CD4-positive, alpha-beta T cell treated with Interleukin-4 for 1 hour (primary cell): ENCODE results near the gene BOD1L1.
A peak's percentile ranks its signal among the peaks of the same experiment; 100 is the strongest.

ENCODE experiments used
- DNase-seq, 2 donors: peaks; one replicate each; pipeline ENCODE4 v3.0.0-alpha.2; 2020 to 2022

Gene BOD1L1

DNA sequence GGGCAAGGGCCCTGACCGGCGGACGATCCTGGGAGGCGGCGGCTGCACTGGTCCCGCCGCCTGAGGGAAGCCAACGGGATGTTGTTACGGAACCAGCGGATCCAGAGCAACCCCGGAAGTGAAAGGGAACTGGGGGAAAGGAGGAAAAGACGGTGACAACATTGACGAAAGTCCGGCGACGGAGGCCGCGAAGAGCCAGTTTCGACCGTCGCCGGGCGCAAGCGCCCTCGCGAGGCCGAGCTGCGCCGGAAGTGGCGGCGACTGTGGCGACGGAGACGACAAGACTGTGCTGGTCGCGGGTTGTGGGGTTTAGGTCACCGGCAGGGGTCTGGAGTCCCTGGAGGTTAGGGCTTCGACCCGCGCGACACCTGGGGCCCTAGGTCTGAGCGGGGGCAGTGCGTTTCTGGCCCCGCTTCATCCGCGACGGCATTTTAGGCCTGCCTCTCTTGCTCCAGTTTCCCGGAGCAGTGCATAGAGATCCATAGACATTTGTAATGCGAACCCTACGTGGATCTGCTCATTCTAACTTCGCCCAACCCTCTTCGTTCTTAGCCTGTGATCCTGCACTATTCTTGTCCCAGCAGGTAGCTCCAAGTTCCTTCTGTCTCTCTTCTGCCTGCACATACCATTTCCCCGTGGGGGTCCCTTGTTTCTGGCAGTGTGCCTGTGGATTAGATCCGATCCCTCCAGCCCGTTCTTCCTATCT, at the start of gene BOD1L1:
Gene BOD1L1, minus strand, starts transcription at position 120 of the 706 bp plus-strand sequence. CDS start 138 bp downstream, outside the sequence.
- peak; percentile 85 for DNase-seq

DNA sequence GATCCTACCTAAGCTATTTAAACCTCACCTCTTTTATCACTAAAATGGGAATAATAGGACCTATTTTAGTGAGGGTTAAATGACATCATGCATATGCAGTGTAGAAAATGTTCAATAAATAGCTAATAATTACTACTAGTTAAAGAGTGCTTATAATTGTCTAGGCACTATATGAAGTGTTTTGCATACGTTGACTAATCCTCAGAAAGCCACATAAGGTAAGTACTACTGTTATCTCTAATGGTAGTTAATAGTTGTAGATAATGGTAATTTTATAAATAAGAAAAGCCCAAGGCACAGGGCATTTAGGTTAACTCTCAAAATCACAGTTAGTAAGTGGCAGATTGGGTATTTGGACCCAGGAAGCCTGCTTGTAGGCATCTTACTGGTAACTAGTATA, 47.4 kb upstream of the BOD1L1 start:
- DNase-seq = no peak

DNA sequence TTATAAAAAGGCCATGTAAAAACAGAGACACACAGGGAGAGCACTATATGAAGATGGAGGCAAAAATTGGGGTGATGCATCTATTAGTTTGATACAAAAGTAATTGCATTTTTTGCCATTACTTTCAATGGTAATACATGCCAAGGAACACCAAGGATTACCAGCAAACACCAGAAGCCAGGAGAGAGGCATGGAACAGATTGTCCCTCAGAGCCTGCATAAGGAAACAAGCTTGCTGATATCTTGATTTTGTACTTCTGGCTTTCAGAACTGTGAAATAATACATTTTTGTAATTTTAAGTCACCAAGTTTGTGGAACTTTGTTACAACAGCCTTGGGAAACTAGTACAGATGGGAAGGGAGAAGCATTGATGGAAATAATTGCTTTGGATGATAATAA, 45.6 kb upstream of the BOD1L1 start:
- DNase-seq = no peak

GRCh38 chr4:13670456-13671160, 43.1 kb upstream of the BOD1L1 start:
- no peak for DNase-seq

GRCh38 chr4:13665701-13666660, 38.5 kb upstream of the BOD1L1 start:
- no peak for DNase-seq

GRCh38 chr4:13659341-13660070, 32.0 kb upstream of the BOD1L1 start:
- DNase-seq = no peak

GRCh38 chr4:13656569-13657405, 29.3 kb upstream of the BOD1L1 start:
- peak; percentile 49 to 65 for DNase-seq

DNA sequence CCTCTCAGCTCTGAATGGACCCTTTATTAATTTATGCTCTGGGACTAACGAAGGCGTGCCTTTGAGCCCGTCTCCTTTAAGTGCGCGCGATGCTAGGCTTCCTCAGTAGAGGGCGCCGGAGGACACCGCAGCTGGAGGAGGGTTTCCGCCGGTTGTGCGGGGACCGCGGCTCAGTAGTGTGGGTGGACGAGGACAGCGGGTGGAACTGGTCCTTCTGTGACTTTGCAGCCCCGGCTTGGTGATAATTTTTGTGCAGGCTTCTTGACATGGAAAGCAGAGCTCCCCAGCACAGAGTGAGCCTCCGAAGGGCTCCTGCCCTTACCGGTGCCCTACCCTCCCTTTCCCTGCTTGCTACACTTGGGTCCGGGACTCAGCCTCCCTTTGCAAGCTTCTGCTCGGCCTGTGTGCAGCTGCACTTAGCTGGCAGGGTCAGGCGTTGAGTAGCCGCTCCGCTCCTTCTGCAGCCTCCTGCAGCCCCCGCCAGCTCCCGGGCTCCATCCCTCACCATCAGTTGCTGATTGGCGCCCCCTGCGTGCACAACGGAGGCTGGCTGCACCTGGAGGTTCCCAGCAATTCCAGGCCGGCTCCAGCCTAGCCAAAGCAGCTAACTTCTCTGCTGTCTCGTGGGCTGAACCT, 26.8 kb upstream of the BOD1L1 start:
- DNase-seq = peak; percentile 75

- DNase-seq = no peak
Observed at GRCh38 chr4:13653766-13654161, 26.2 kb upstream of the BOD1L1 start.

- DNase-seq = no peak
Observed at GRCh38 chr4:13647031-13647430, 19.5 kb upstream of the BOD1L1 start.

DNA sequence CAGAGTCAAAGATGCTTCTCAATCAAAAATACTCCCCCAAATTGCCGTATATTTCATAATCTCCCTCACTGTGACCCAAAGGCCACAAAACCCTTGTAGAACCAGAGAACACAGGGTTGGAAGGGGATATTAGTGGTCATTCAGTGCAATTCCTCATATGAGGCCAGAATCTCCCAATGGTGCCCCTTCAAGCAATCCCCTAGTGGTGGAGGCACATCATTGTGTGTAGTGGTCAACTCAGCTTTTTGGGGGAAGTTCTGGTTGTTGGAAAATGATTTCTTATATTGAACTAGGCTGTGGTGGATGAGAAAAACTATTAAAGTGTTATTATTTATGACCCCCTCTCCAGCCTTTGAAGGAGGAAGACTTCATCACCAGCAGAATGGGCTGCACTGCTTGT, 17.6 kb upstream of the BOD1L1 start:
- DNase-seq = no peak

DNA sequence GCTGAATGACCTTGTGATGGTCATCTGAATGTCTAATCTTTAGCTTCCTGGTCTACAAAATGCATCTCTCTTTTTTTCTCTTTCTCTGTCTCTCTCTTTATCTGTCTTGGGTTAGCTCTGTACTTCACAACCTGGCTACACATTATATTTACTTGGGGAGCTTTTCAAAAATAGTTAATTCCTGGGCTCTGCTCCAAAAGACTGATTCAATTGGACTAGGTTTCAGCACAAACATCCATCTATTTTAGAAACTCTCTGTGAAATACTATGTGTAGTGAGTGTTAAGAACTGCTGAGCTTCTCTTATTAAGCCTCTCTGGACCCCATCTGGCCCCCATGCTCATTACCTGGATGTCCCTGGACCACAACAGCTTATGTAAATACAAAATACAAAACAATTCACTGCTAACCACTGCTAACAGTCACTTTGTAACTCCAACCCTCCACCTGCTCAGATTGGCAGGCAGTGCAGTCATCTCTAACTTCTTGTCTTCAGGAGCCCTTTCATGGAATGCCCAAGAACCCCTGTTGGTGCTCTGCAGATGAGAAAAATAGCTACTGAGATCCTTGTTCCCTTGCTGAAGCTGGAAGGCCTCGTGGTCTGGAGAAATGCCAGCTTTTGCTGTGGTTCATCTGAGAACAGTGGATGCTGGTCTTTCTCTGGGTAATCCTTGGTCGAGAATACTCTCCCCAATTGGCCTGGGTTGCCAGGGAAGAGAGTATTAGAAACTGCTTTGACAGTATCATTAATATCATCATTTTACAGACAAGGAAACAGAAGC, 14.8 kb upstream of the BOD1L1 start:
- DNase-seq = no peak

GRCh38 chr4:13641084-13641483, 13.6 kb upstream of the BOD1L1 start:
- no peak for DNase-seq

DNA sequence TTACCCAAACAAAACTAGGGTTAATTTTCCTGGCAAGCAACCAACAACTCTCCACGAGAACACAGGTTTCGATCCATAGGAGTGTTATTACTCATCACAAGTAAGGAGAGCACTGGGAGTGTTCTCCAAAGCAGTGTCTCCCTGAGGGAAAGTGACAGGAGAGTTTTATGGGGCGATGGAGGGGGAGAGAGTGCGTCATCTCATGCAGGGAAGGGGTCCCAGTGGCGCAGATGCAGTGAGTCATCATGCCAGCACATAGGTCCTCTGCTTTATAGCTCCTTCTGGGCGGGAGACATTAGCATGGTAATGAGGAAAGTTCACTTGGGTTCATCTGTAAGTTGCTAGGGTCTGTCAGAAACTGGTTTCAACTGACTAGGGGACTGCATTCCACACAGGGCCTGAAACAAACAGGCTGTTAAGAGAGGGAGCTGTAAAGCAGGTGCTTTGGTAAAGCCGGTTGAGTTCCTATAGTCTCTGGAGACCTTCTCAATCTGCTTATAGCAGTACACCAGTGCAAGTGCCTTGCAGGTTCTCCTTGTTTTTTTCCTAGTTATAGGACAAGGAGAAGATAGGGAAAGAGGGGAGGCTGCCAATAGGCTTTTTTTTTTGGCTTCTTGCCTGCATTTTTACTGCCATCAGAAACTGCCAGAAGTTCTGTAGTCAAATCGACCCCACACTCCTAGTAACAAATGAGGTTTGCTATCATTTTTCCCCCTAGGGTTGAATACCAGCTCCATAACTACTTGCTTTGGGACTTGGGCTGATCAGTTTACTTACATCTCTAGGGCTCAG, 12.8 kb upstream of the BOD1L1 start:
- DNase-seq = no peak

DNA sequence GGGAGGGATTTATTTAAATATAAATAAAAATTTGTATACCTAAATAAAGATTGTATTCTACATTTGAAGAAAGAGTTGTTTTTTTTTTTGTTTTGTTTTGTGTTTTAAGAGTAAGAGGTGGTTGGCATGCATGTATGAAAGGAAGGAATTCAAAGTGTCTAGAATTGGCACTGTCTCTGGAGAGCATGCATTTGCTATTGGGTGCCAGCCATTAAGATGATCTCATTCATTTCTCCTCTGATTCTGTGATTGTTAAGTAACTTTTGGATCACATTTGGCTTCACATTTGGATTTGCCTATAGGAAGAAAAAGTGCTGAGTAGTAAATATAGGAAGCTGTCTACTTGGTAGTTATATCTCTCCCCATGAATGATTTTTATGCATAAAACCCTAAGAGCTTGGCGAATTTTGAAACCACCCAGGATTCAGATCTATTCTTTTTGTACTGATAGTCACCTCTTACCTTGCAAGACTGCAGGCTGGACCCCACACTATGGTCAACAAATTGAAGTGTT, 7.8 kb upstream of the BOD1L1 start:
- no peak for DNase-seq

- no peak for DNase-seq
Observed at GRCh38 chr4:13633671-13634070, 6.1 kb upstream of the BOD1L1 start.

DNA sequence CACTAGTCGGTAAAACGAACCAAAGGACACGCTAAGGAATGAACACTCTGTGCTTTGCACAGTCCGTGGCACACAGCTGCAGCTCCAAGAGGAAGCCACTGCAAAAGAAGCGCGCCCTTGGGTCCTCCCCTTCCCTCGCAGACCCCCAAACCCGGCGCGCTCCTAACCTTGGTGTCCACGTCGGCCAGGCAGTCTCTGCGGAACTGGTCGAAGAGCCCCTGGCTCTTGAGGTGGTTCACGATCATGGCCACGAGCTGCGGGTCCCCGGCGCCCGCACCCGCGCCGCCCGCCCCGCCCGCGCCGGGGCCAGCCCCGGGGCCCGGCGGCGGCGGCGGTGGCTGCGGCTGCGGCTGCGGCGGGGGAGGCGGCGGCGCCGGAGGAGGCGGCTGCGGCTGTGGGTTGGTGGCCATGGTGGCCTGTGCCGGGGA, 333 bp downstream of the BOD1L1 start:
- no peak for DNase-seq

DNA sequence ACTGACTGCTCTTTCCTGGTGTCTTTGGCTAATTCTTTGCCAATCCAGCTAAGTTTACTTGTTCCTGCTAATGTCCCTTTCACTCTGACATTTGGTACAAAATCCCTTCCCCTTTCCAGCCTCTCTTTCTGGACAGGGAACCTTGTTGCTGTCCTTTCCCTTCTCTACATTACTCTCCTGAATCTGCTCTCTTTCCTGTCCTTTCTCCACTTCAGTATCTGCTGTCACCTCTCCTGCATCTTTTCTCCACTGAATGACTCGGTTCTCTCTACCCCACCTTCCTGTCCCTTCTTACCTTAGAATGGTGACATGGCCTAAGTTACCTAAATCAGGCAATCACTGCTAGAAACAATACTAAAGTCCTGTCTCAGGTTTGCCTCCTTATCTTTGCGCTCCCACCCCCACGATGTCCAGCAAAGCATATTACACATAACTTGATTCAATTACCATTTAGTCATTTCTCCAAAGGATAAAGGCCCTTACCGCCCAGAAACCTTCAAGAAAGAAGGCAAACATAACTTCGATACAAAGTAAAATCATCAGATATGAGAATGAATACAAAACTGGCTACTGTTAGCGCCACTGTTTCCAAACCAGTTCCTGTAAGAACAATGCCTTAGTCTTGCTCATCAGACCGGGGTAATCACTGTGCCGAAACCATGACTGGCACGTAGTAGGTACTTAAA, 890 bp downstream of the BOD1L1 start:
- DNase-seq = no peak
